GM23338 (cell line): ENCODE measurements around the gene RFX7. TPM values are rescaled to one million over a fixed set of nuclear protein-coding genes. Genes with fewer than 3 reads are reported as not detected.

ENCODE experiments used
- ATAC-seq: fragments of 200-7000 bp; cut with Tn5 transposase; 3 replicates; pipeline ENCODE4 v1.9.1; 2020
- DNase-seq: peaks from one replicate; pipeline ENCODE4 v3.0.0-alpha.2; 2015; ENCODE audit warnings: low spot score
- H2AFZ ChIP-seq: fragments of 200-600 bp; sonication (generic); 2 replicates; pipeline ENCODE4 v1.8.0; 2016; ENCODE audit warnings: antibody characterized with exemption, mild to moderate bottlenecking, moderate library complexity
- H3F3A ChIP-seq: fragments of 200-600 bp; sonication (generic); replicated peaks from 2 replicates; pipeline ENCODE4 v1.8.0; 2017; ENCODE audit warnings: antibody characterized with exemption, mixed run types, low read depth
- H3K27ac ChIP-seq: fragments of 200-600 bp; sonication (generic); 2 replicates; pipeline ENCODE4 v1.6.1; 2016; ENCODE audit warnings: low read depth
- H3K27me3 ChIP-seq: fragments of 200-600 bp; sonication (generic); 2 replicates; pipeline ENCODE4 v1.8.0; 2016; ENCODE audit warnings: mild to moderate bottlenecking, mixed run types, moderate library complexity; ENCODE audit not compliant: insufficient read depth
- H3K36me3 ChIP-seq: fragments of 200-600 bp; sonication (generic); 2 replicates; pipeline ENCODE4 v1.8.0; 2016; ENCODE audit warnings: mild to moderate bottlenecking; ENCODE audit not compliant: insufficient read depth
- H3K4me1 ChIP-seq: fragments of 200-600 bp; sonication (generic); 2 replicates; pipeline ENCODE4 v1.8.0; 2016; ENCODE audit warnings: mild to moderate bottlenecking, moderate library complexity; ENCODE audit not compliant: insufficient read depth
- H3K4me2 ChIP-seq: fragments of 200-600 bp; sonication (generic); 2 replicates; pipeline ENCODE4 v1.7.1; 2017; ENCODE audit warnings: mixed run types
- H3K4me3 ChIP-seq: fragments of 200-600 bp; sonication (generic); 2 replicates; pipeline ENCODE4 v1.6.1; 2016; ENCODE audit warnings: mixed run types
- H3K79me2 ChIP-seq: fragments of 200-600 bp; sonication (generic); replicated peaks from 2 replicates; pipeline ENCODE4 v1.8.0; 2017; ENCODE audit warnings: mild to moderate bottlenecking; ENCODE audit not compliant: insufficient read depth
- H3K9me2 ChIP-seq: fragments of 200-600 bp; sonication (generic); 2 replicates; pipeline ENCODE4 v1.8.0; 2017; ENCODE audit not compliant: insufficient read depth
- H4K20me1 ChIP-seq: fragments of 200-600 bp; sonication (generic); replicated peaks from 2 replicates; pipeline ENCODE4 v1.8.0; 2017; ENCODE audit warnings: mild to moderate bottlenecking; ENCODE audit not compliant: insufficient read depth
- H3K27ac Mint-ChIP-seq: 2 replicates; pipeline ENCODE4 v1.8.0; 2020; ENCODE audit warnings: inconsistent platforms, mild to moderate bottlenecking, moderate library complexity, mixed read lengths
- H3K27me3 Mint-ChIP-seq: 3 replicates; pipeline ENCODE4 v1.8.0; 2022; ENCODE audit warnings: low read depth, mild to moderate bottlenecking, moderate library complexity, mixed read lengths, inconsistent platforms; ENCODE audit not compliant: insufficient read depth, poor library complexity
- H3K36me3 Mint-ChIP-seq: 3 replicates; pipeline ENCODE4 v1.8.0; 2021; ENCODE audit warnings: low read depth, mild to moderate bottlenecking, inconsistent platforms, moderate library complexity, mixed read lengths
- H3K4me1 Mint-ChIP-seq: 3 replicates; pipeline ENCODE4 v1.8.0; 2020; ENCODE audit warnings: mild to moderate bottlenecking, inconsistent platforms, mixed read lengths
- H3K4me3 Mint-ChIP-seq: 3 replicates; pipeline ENCODE4 v1.8.0; 2021; ENCODE audit warnings: moderate library complexity, mild to moderate bottlenecking, inconsistent platforms, mixed read lengths
- H3K9me3 Mint-ChIP-seq: 3 replicates; pipeline ENCODE4 v1.8.0; 2020; ENCODE audit warnings: moderate library complexity, mild to moderate bottlenecking, inconsistent platforms, mixed read lengths
- CREB1 ChIP-seq: fragments of 250-450 bp; sonication (Bioruptor Pico); IDR thresholded peaks from 2 replicates; pipeline ENCODE4 v1.5.0; 2020; ENCODE audit warnings: low read depth, mild to moderate bottlenecking, moderate library complexity
- ETS1 ChIP-seq: IDR thresholded peaks from 2 replicates; pipeline ENCODE4 v1.6.1; 2016; ENCODE audit warnings: antibody characterized with exemption
- EZH2 ChIP-seq: fragments of 200-600 bp; sonication (generic); IDR thresholded peaks from one replicate; pipeline ENCODE4 v1.8.0; 2017; ENCODE audit warnings: antibody characterized with exemption, mild to moderate bottlenecking, low read depth; ENCODE audit not compliant: unreplicated experiment
- EZH2phosphoT487 ChIP-seq: fragments of 200-600 bp; sonication (generic); IDR thresholded peaks from one replicate; pipeline ENCODE4 v1.8.1; 2018; ENCODE audit warnings: antibody characterized with exemption; ENCODE audit not compliant: unreplicated experiment
- JUNB ChIP-seq: IDR thresholded peaks from one replicate; pipeline ENCODE4 v1.6.1; 2016; ENCODE audit warnings: antibody characterized with exemption; ENCODE audit not compliant: unreplicated experiment
- NANOG ChIP-seq: IDR thresholded peaks from 2 replicates; pipeline ENCODE4 v1.6.1; 2016; ENCODE audit warnings: antibody characterized with exemption, borderline replicate concordance
- POLR2AphosphoS5 ChIP-seq: IDR thresholded peaks from 2 replicates; pipeline ENCODE4 v1.6.1; 2016; ENCODE audit warnings: antibody characterized with exemption, low read depth
- REST ChIP-seq: IDR thresholded peaks from one replicate; pipeline ENCODE4 v1.6.1; 2018; ENCODE audit warnings: antibody characterized with exemption; ENCODE audit not compliant: unreplicated experiment
- STAT1 ChIP-seq: IDR thresholded peaks from one replicate; pipeline ENCODE4 v1.6.1; 2016; ENCODE audit warnings: antibody characterized with exemption; ENCODE audit not compliant: unreplicated experiment
- ZNF114 ChIP-seq: fragments of 250-450 bp; sonication (Bioruptor Pico); IDR thresholded peaks from 2 replicates; pipeline ENCODE4 v1.5.0; 2020; ENCODE audit warnings: mild to moderate bottlenecking, moderate library complexity
- ZNF331 ChIP-seq: fragments of 250-450 bp; sonication (Bioruptor Pico); IDR thresholded peaks from 2 replicates; pipeline ENCODE4 v1.5.0; 2020; ENCODE audit warnings: low read depth, mild to moderate bottlenecking, moderate library complexity
- polyA plus RNA-seq: library from polyadenylated mRNA; unstranded; fragments of >200 nt; fragmentation: Nextera tagmentation; extraction: Ambion mirVana; gene quantifications from 2 replicates; pipeline ENCODE4 v1.2.1, GENCODE V29; 2016
- total RNA-seq: library from RNA; depleted of rRNA; stranded (reverse); fragments of >200 nt; shearing (Covaris generic); gene quantifications from 2 replicates; pipeline ENCODE4 v1.2.3, GENCODE V29; 2014
- TF ChIP-seq, protein P1 (sequence below): fragments of 250-450 bp; sonication (Bioruptor Pico); IDR thresholded peaks from 2 replicates; pipeline ENCODE4 v1.5.0; 2020; ENCODE audit warnings: mild to moderate bottlenecking, moderate library complexity
- TF ChIP-seq, protein P2 (sequence below), 2 experiments: fragments of 200-600 bp in 1 of 2; sonication (generic) in 1 of 2; conservative IDR thresholded peaks; 2 replicates each; pipeline versions ENCODE4 v1.5.1 to v1.6.1; 2016 to 2017; ENCODE audit warnings: antibody characterized with exemption in 2 of 2, low read depth in 2 of 2, mild to moderate bottlenecking in 2 of 2, moderate library complexity in 1 of 2

Gene RFX7
- total and polyA plus RNA-seq, 2 experiments from 2014 or later: 17.6 to 33.6 TPM

- Histone ChIP-seq H4K20me1 (0 out of 2 replicates have a peak, but pooled peaks cover 11% of the 10 kb centered on the region), H3K36me3 (peaks cover 22% of the 10 kb centered on the region), H3K4me1 (peaks cover 34% of the 10 kb centered on the region), H3F3A (no peaks in the 10 kb centered on the region), H2AFZ (no peak overlapping the region), H3K79me2 (peaks cover 100% of the 10 kb centered on the region), H3K27me3 (no peaks in the 10 kb centered on the region), H3K27ac (no peak overlapping the region), H3K9me2 (peaks cover 4% of the 10 kb centered on the region), H3K4me2 (no peak overlapping the region), H3K4me3 (no peak overlapping the region)
- Mint-ChIP-seq H3K4me1 (peaks cover 21% of the 10 kb centered on the region), H3K27me3 (peaks cover 4% of the 10 kb centered on the region), H3K27ac (no peak overlapping the region), H3K36me3 (peaks cover 85% of the 10 kb centered on the region), H3K9me3 (peaks cover 61% of the 10 kb centered on the region), H3K4me3 (no peak overlapping the region)
- DNase-seq (no peak), ATAC-seq (no peak)
- TF ChIP-seq NANOG (no peak), JUNB (no peak), ZNF331 (CRISPR knock-in tag) (no peak), ETS1 (no peak), EZH2phosphoT487 (no peak), CREB1 (CRISPR knock-in tag) (no peak), STAT1 (no peak), EZH2 (no peak), POLR2AphosphoS5 (no peak), REST (no peak), ZNF114 (CRISPR knock-in tag) (no peak)
- TF ChIP-seq, protein P1, sequence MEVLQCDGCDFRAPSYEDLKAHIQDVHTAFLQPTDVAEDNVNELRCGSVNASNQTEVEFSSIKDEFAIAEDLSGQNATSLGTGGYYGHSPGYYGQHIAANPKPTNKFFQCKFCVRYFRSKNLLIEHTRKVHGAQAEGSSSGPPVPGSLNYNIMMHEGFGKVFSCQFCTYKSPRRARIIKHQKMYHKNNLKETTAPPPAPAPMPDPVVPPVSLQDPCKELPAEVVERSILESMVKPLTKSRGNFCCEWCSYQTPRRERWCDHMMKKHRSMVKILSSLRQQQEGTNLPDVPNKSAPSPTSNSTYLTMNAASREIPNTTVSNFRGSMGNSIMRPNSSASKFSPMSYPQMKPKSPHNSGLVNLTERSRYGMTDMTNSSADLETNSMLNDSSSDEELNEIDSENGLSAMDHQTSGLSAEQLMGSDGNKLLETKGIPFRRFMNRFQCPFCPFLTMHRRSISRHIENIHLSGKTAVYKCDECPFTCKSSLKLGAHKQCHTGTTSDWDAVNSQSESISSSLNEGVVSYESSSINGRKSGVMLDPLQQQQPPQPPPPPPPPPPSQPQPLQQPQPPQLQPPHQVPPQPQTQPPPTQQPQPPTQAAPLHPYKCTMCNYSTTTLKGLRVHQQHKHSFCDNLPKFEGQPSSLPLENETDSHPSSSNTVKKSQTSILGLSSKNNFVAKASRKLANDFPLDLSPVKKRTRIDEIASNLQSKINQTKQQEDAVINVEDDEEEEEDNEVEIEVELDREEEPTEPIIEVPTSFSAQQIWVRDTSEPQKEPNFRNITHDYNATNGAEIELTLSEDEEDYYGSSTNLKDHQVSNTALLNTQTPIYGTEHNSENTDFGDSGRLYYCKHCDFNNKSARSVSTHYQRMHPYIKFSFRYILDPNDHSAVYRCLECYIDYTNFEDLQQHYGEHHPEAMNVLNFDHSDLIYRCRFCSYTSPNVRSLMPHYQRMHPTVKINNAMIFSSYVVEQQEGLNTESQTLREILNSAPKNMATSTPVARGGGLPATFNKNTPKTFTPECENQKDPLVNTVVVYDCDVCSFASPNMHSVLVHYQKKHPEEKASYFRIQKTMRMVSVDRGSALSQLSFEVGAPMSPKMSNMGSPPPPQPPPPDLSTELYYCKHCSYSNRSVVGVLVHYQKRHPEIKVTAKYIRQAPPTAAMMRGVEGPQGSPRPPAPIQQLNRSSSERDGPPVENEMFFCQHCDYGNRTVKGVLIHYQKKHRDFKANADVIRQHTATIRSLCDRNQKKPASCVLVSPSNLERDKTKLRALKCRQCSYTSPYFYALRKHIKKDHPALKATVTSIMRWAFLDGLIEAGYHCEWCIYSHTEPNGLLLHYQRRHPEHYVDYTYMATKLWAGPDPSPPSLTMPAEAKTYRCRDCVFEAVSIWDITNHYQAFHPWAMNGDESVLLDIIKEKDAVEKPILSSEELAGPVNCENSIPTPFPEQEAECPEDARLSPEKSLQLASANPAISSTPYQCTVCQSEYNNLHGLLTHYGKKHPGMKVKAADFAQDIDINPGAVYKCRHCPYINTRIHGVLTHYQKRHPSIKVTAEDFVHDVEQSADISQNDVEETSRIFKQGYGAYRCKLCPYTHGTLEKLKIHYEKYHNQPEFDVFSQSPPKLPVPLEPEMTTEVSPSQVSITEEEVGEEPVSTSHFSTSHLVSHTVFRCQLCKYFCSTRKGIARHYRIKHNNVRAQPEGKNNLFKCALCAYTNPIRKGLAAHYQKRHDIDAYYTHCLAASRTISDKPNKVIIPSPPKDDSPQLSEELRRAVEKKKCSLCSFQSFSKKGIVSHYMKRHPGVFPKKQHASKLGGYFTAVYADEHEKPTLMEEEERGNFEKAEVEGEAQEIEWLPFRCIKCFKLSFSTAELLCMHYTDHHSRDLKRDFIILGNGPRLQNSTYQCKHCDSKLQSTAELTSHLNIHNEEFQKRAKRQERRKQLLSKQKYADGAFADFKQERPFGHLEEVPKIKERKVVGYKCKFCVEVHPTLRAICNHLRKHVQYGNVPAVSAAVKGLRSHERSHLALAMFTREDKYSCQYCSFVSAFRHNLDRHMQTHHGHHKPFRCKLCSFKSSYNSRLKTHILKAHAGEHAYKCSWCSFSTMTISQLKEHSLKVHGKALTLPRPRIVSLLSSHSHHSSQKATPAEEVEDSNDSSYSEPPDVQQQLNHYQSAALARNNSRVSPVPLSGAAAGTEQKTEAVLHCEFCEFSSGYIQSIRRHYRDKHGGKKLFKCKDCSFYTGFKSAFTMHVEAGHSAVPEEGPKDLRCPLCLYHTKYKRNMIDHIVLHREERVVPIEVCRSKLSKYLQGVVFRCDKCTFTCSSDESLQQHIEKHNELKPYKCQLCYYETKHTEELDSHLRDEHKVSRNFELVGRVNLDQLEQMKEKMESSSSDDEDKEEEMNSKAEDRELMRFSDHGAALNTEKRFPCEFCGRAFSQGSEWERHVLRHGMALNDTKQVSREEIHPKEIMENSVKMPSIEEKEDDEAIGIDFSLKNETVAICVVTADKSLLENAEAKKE (CRISPR knock-in tag): no peak
- TF ChIP-seq, protein P2, sequence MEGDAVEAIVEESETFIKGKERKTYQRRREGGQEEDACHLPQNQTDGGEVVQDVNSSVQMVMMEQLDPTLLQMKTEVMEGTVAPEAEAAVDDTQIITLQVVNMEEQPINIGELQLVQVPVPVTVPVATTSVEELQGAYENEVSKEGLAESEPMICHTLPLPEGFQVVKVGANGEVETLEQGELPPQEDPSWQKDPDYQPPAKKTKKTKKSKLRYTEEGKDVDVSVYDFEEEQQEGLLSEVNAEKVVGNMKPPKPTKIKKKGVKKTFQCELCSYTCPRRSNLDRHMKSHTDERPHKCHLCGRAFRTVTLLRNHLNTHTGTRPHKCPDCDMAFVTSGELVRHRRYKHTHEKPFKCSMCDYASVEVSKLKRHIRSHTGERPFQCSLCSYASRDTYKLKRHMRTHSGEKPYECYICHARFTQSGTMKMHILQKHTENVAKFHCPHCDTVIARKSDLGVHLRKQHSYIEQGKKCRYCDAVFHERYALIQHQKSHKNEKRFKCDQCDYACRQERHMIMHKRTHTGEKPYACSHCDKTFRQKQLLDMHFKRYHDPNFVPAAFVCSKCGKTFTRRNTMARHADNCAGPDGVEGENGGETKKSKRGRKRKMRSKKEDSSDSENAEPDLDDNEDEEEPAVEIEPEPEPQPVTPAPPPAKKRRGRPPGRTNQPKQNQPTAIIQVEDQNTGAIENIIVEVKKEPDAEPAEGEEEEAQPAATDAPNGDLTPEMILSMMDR (conservative IDR thresholded peaks at IDR 0.05; ENCODE audit: low read depth in 2 of 2): no peak
Measured at GRCh38 chr15:56228352-56228751, 15.3 kb downstream of the RFX7 start.
